ENCODE measurements around the gene CAGE1. TPM values are rescaled to one million over a fixed set of nuclear protein-coding genes. Genes with fewer than 3 reads are reported as not detected.

The CAGE1 gene
- polyA plus RNA-seq, 2 of the 4 experiments (the other 2 are of a cell fraction): 0.09 to 0.12 TPM

- H3K4me3 ChIP-seq: no peak overlapping the region
- TF ChIP-seq EHMT2 (IDR thresholded peaks at IDR 0.05; ENCODE audit: low read depth): no peak
- TF ChIP-seq MYC (IDR thresholded peaks at IDR 0.05; ENCODE audit: borderline replicate concordance, low read length): no peak
- ATAC-seq (no peak), DNase-seq (ENCODE audit: low read depth in 1 of 2, low spot score in 1 of 2) (no peak), FAIRE-seq (no peak)
- H3K4me2 ChIP-seq: no peak overlapping the region
- ChIA-PET CTCF (interaction anchor here (0.8 kb wide), 1 partner anchor 38 kb away, joined by 3 read pairs; no protein-coding TSS in a partner anchor), POLR2A (interaction anchor here (0.5 to 1.4 kb wide), 2 partner anchors 75 to 78 kb away, joined by 3 read pairs; partner anchors contain the start of genes CAGE1 and RIOK1)
- no peak overlapping the region for H3K27ac ChIP-seq
- WGBS (ENCODE audit: missing lambda C conversion rate): 94% methylated on average over 5 of the region's 7 CpGs
- H3K4me1 ChIP-seq: peaks cover 17% of the 10 kb centered on the region
- no peaks in the 10 kb centered on the region for H3K9me3 ChIP-seq
Observed at GRCh38 chr6:7314414-7314813, 75.1 kb downstream of the CAGE1 start.

GRCh38 chr6:7313505-7314165 lies 75.9 kb downstream of the CAGE1 start:
- WGBS (ENCODE audit: missing lambda C conversion rate): 69% methylated on average over 15 of the region's 15 CpGs
- FAIRE-seq (no peak), ATAC-seq (no peak), DNase-seq (ENCODE audit: low read depth in 1 of 2, low spot score in 1 of 2) (no peak)
- Histone ChIP-seq H3K27ac (peak overlapping the region; percentile 98 to 99), H3K9me3 (no peaks in the 10 kb centered on the region), H3K4me1 (peaks cover 17% of the 10 kb centered on the region), H3K4me2 (peak overlapping the region; percentile 78), H3K4me3 (peak overlapping the region; percentile 100)
- TF ChIP-seq RNF2 (IDR thresholded peaks at IDR 0.05; ENCODE audit: borderline replicate concordance, low read depth) (no peak), ZSCAN20 (CRISPR knock-in tag; IDR thresholded peaks at IDR 0.05) (no peak), HDAC2 (IDR thresholded peaks at IDR 0.05) (no peak), MAX (IDR thresholded peaks at IDR 0.05) (no peak), POLR2A (IDR thresholded peaks at IDR 0.05; ENCODE audit: low read length) (no peak), PHF8 (IDR thresholded peaks at IDR 0.05; ENCODE audit: borderline replicate concordance, low read depth) (peak; percentile 42; the same call in 1 of the 2 replicates), HOXA7 (CRISPR knock-in tag; IDR thresholded peaks at IDR 0.05) (no peak), E2F6 (IDR thresholded peaks at IDR 0.05; ENCODE audit: borderline replicate concordance, low read depth) (0 out of 2 replicates have a peak, but pooled peaks have one; percentile 5)
- ChIA-PET POLR2A (interaction anchor here (1.0 kb wide), 1 partner anchor 76 kb away, joined by 7 read pairs; the partner anchor contains the start of genes CAGE1 and RIOK1), CTCF (interaction anchor here (1.3 kb wide), 1 partner anchor 11 kb away, joined by 3 read pairs; no protein-coding TSS in a partner anchor)

GRCh38 chr6:7312616-7313504 lies 76.7 kb downstream of the CAGE1 start, which contains the start of gene SSR1:
Gene SSR1 (minus strand): TSS chr6:7313199. CDS start chr6:7313120, 79 bp downstream.
- ChIA-PET CTCF (interaction anchor here (1.3 kb wide), 1 partner anchor 11 kb away, joined by 3 read pairs; no protein-coding TSS in a partner anchor), POLR2A (interaction anchor here (0.6 to 1.3 kb wide), 3 partner anchors 22 to 77 kb away, joined by 3 to 7 read pairs (median 4); partner anchors contain the start of genes CAGE1 and RIOK1)
- ATAC-seq (peak; percentile 99 to 100), DNase-seq (ENCODE audit: low read depth in 1 of 2, low spot score in 1 of 2) (peak; percentile 91 to 93), FAIRE-seq (no peak)
- Histone ChIP-seq H3K4me1 (peaks cover 17% of the 10 kb centered on the region), H3K27ac (peak within 1 kb of the TSS; percentile 98 to 99), H3K4me3 (peak within 1 kb of the TSS; percentile 100), H3K4me2 (peak within 1 kb of the TSS; percentile 93), H3K9me3 (no peaks in the 10 kb centered on the region)
- TF ChIP-seq HOXB13 (CRISPR knock-in tag; IDR thresholded peaks at IDR 0.05; ENCODE audit: low read depth) (no peak), POLR2A (IDR thresholded peaks at IDR 0.05; ENCODE audit: low read length) (peak; percentile 68), JUN (IDR thresholded peaks at IDR 0.05) (peak; percentile 46 to 75; a peak in 4 of 5 replicates), BHLHE40 (IDR thresholded peaks at IDR 0.05; ENCODE audit: low read depth, low read length) (no peak), CBX8 (IDR thresholded peaks at IDR 0.05) (no peak), MAX (IDR thresholded peaks at IDR 0.05) (peak; percentile 82), CHD2 (IDR thresholded peaks at IDR 0.05; ENCODE audit: low read length, partially characterized antibody) (peak; percentile 93), REST (IDR thresholded peaks at IDR 0.05) (peak; percentile 97), NR3C1 (IDR thresholded peaks at IDR 0.05) (no peak), E2F6 (IDR thresholded peaks at IDR 0.05; ENCODE audit: borderline replicate concordance, low read depth) (peak; percentile 20; the same call in 1 of the 2 replicates)
- TF ChIP-seq, protein P1, sequence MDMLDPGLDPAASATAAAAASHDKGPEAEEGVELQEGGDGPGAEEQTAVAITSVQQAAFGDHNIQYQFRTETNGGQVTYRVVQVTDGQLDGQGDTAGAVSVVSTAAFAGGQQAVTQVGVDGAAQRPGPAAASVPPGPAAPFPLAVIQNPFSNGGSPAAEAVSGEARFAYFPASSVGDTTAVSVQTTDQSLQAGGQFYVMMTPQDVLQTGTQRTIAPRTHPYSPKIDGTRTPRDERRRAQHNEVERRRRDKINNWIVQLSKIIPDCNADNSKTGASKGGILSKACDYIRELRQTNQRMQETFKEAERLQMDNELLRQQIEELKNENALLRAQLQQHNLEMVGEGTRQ (IDR thresholded peaks at IDR 0.05): peak; percentile 94
- WGBS (ENCODE audit: missing lambda C conversion rate): 1% methylated on average over 47 of the region's 83 CpGs

Measured in A549 (cell line).